A549 (cell line): ENCODE data around the gene NGEF.

Experiments used
- BHLHE40 ChIP-seq: IDR thresholded peaks from 2 replicates; pipeline ENCODE4 v1.6.1; 2012; ENCODE audit warnings: low read depth, low read length, inconsistent platforms
- CBX2 ChIP-seq: fragments of 200-600 bp; sonication (generic); IDR thresholded peaks from 2 replicates; pipeline ENCODE4 v1.6.1; 2016; ENCODE audit warnings: low read depth, mild to moderate bottlenecking, borderline replicate concordance
- EHMT2 ChIP-seq: fragments of 200-600 bp; sonication (generic); IDR thresholded peaks from 2 replicates; pipeline ENCODE4 v1.6.1; 2016; ENCODE audit warnings: antibody characterized with exemption, low read depth, mild to moderate bottlenecking, moderate library complexity
- JUN ChIP-seq, 2 experiments: fragments of >200 bp; sonication (Bioruptor Twin); formaldehyde crosslinking; IDR thresholded peaks; 2 replicates in 1 of 2; 3 replicates in 1 of 2; pipeline ENCODE4 v1.6.1; 2016 to 2017
- POLR2A ChIP-seq: IDR thresholded peaks from 2 replicates; pipeline ENCODE4 v1.6.1; 2012; ENCODE audit warnings: mild to moderate bottlenecking, low read length
- POLR2AphosphoS2 ChIP-seq: conservative IDR thresholded peaks from 2 replicates; pipeline ENCODE4 v1.6.1; 2012; ENCODE audit warnings: low read length, improper control_type of control experiment, inconsistent platforms
- RAD21 ChIP-seq, 2 experiments: fragments of >200 bp in 1 of 2; sonication (Bioruptor Twin) in 1 of 2; formaldehyde crosslinking in 1 of 2; IDR thresholded peaks in 1 of 2; conservative IDR thresholded peaks in 1 of 2; 2 replicates in 1 of 2; 3 replicates in 1 of 2; pipeline ENCODE4 v1.6.1; 2012 to 2018; ENCODE audit warnings: inconsistent platforms in 1 of 2
- TF ChIP-seq, protein P1 (sequence below): IDR thresholded peaks from 2 replicates; pipeline ENCODE4 v1.6.1; 2012
- TF ChIP-seq, protein P2 (sequence below): fragments of >200 bp; sonication (Bioruptor Twin); formaldehyde crosslinking; IDR thresholded peaks from 3 replicates; pipeline ENCODE4 v1.5.1; 2016
- TF ChIP-seq, protein P3 (sequence below): fragments of 250-450 bp; sonication (Bioruptor Pico); IDR thresholded peaks from 2 replicates; pipeline ENCODE4 v1.5.0; 2020; ENCODE audit warnings: low read depth, mild to moderate bottlenecking, moderate library complexity
- TF ChIP-seq, protein P4 (sequence below): IDR thresholded peaks from 2 replicates; pipeline ENCODE4 v1.6.1; 2012; ENCODE audit warnings: low read depth, borderline replicate concordance
- TF ChIP-seq, protein P5 (sequence below): fragments of 250-450 bp; sonication (Bioruptor Pico); IDR thresholded peaks from 2 replicates; pipeline ENCODE4 v1.5.0; 2021; ENCODE audit warnings: mild to moderate bottlenecking, moderate library complexity, borderline replicate concordance

DNA sequence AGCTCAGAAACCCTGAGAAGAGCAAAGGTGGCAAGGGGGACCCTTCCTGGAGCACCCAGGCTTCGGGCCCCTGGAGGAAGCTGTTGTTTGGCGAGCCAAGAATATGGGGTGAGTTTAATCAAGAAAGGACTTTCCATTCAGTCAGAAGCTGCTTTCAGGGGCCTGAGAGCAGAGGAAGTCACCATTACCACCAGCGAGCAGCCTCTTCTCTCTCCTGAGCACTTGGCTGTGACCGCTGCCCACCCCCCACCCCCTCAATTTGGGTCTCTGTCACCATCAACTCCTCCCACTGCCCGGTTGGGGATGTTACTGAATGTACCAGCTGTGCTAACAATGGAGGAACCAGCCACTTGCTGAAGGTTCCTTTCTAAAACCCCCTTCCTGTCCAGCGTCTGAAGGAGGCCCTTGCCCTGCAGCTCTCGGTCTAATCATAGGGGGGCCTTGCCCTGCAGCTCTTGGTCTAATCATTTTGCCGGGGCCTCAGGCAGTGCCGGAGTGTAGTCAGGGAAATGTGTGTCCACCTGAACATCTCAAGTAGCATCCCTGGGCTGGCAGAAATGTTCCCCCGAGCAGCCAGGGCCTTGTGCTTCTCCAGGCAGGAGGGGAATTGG lies 48.0 kb upstream of the NGEF start:
- TF ChIP-seq, protein P1, sequence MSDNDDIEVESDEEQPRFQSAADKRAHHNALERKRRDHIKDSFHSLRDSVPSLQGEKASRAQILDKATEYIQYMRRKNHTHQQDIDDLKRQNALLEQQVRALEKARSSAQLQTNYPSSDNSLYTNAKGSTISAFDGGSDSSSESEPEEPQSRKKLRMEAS = no peak
- TF ChIP-seq, protein P2, sequence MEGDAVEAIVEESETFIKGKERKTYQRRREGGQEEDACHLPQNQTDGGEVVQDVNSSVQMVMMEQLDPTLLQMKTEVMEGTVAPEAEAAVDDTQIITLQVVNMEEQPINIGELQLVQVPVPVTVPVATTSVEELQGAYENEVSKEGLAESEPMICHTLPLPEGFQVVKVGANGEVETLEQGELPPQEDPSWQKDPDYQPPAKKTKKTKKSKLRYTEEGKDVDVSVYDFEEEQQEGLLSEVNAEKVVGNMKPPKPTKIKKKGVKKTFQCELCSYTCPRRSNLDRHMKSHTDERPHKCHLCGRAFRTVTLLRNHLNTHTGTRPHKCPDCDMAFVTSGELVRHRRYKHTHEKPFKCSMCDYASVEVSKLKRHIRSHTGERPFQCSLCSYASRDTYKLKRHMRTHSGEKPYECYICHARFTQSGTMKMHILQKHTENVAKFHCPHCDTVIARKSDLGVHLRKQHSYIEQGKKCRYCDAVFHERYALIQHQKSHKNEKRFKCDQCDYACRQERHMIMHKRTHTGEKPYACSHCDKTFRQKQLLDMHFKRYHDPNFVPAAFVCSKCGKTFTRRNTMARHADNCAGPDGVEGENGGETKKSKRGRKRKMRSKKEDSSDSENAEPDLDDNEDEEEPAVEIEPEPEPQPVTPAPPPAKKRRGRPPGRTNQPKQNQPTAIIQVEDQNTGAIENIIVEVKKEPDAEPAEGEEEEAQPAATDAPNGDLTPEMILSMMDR = no peak
- TF ChIP-seq, protein P3, sequence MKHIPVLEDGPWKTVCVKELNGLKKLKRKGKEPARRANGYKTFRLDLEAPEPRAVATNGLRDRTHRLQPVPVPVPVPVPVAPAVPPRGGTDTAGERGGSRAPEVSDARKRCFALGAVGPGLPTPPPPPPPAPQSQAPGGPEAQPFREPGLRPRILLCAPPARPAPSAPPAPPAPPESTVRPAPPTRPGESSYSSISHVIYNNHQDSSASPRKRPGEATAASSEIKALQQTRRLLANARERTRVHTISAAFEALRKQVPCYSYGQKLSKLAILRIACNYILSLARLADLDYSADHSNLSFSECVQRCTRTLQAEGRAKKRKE (CRISPR knock-in tag) = no peak
- TF ChIP-seq POLR2AphosphoS2 (no peak), EHMT2 (no peak), POLR2A (no peak), CBX2 (no peak), BHLHE40 (no peak), JUN (IDR thresholded peaks at IDR 0.05) (no peak), RAD21 (conservative IDR thresholded peaks at IDR 0.05 in 1 of 2, IDR thresholded peaks at IDR 0.05 in 1 of 2) (no peak)
- TF ChIP-seq, protein P4, sequence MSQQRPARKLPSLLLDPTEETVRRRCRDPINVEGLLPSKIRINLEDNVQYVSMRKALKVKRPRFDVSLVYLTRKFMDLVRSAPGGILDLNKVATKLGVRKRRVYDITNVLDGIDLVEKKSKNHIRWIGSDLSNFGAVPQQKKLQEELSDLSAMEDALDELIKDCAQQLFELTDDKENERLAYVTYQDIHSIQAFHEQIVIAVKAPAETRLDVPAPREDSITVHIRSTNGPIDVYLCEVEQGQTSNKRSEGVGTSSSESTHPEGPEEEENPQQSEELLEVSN = no peak
- TF ChIP-seq, protein P5, sequence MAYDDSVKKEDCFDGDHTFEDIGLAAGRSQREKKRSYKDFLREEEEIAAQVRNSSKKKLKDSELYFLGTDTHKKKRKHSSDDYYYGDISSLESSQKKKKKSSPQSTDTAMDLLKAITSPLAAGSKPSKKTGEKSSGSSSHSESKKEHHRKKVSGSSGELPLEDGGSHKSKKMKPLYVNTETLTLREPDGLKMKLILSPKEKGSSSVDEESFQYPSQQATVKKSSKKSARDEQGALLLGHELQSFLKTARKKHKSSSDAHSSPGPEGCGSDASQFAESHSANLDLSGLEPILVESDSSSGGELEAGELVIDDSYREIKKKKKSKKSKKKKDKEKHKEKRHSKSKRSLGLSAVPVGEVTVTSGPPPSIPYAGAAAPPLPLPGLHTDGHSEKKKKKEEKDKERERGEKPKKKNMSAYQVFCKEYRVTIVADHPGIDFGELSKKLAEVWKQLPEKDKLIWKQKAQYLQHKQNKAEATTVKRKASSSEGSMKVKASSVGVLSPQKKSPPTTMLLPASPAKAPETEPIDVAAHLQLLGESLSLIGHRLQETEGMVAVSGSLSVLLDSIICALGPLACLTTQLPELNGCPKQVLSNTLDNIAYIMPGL (CRISPR knock-in tag) = no peak
